Smooth muscle cell (in vitro differentiated cells): ENCODE measurements around the gene SMOC2. TPM values are rescaled to one million over a fixed set of nuclear protein-coding genes. Genes with fewer than 3 reads are reported as not detected.

Experiments
- DNase-seq: peaks from one replicate; lab custom pipeline; 2025; ENCODE audit not compliant: unreplicated experiment; lab: John Stamatoyannopoulos, UW
- H2AFZ ChIP-seq: fragments of 200-600 bp; sonication (generic); 2 replicates; pipeline ENCODE4 v1.6.0; 2016; ENCODE audit warnings: antibody characterized with exemption, low read depth, mild to moderate bottlenecking
- H3F3A ChIP-seq: fragments of 200-600 bp; sonication (generic); 2 replicates; pipeline ENCODE4 v1.6.0; 2017; ENCODE audit warnings: antibody characterized with exemption, low read depth
- H3K27ac ChIP-seq: fragments of 200-600 bp; sonication (generic); 2 replicates; pipeline ENCODE4 v1.5.1; 2016; ENCODE audit warnings: low read depth, mild to moderate bottlenecking
- H3K27me3 ChIP-seq: fragments of 200-600 bp; sonication (generic); 2 replicates; pipeline ENCODE4 v1.6.1; 2016; ENCODE audit warnings: low read depth, mild to moderate bottlenecking
- H3K36me3 ChIP-seq: fragments of 200-600 bp; sonication (generic); 2 replicates; pipeline ENCODE4 v1.5.1; 2016; ENCODE audit warnings: low read depth
- H3K4me1 ChIP-seq: fragments of 200-600 bp; sonication (generic); 2 replicates; pipeline ENCODE4 v1.5.1; 2016; ENCODE audit warnings: low read depth
- H3K4me2 ChIP-seq: fragments of 200-600 bp; sonication (generic); 2 replicates; pipeline ENCODE4 v1.6.0; 2016; ENCODE audit warnings: mild to moderate bottlenecking
- H3K4me3 ChIP-seq: fragments of 200-600 bp; sonication (generic); 2 replicates; pipeline ENCODE4 v1.5.1; 2016; ENCODE audit warnings: mild to moderate bottlenecking
- H3K79me2 ChIP-seq: fragments of 200-600 bp; sonication (generic); 2 replicates; pipeline ENCODE4 v1.6.0; 2016; ENCODE audit warnings: low read depth, mild to moderate bottlenecking
- H3K9ac ChIP-seq: fragments of 200-600 bp; sonication (generic); 2 replicates; pipeline ENCODE4 v1.6.0; 2016; ENCODE audit warnings: low read depth
- H3K9me3 ChIP-seq: fragments of 200-600 bp; sonication (generic); replicated peaks from 2 replicates; pipeline ENCODE4 v1.5.1; 2016; ENCODE audit warnings: low read depth
- H4K20me1 ChIP-seq: fragments of 200-600 bp; sonication (generic); 2 replicates; pipeline ENCODE4 v1.6.0; 2016; ENCODE audit warnings: low read depth
- CTCF ChIP-seq: fragments of 200-600 bp; sonication (generic); IDR thresholded peaks from 2 replicates; pipeline ENCODE4 v1.5.1; 2017; ENCODE audit warnings: borderline replicate concordance, mild to moderate bottlenecking, antibody characterized with exemption; ENCODE audit not compliant: insufficient read depth, poor library complexity, severe bottlenecking
- WGBS: methylation state at CpG from one replicate; pipeline ENCODE4 v1.1.7; 2016; ENCODE audit warnings: low lambda C conversion rate; 5-methylcytosine and 5-hydroxymethylcytosine counted together
- polyA plus RNA-seq: library from polyadenylated mRNA; unstranded; fragments of >200 nt; fragmentation: Nextera tagmentation; extraction: Ambion mirVana; gene quantifications from 2 replicates; pipeline ENCODE4 v1.2.1, GENCODE V29; 2016
- total RNA-seq: library from RNA; depleted of rRNA; stranded (reverse); fragments of >200 nt; gene quantifications from 2 replicates; pipeline ENCODE4 v1.2.3, GENCODE V29; 2014

Gene SMOC2
- total and polyA plus RNA-seq, 2 experiments from 2014 or later = 0.63 to 1.2 TPM

GRCh38 chr6:168518867-168519266 is 77.9 kb downstream of the SMOC2 start:
- H2AFZ ChIP-seq = no peak overlapping the region
- no peaks in the 10 kb centered on the region for H3K36me3 ChIP-seq
- H3K27ac ChIP-seq = no peak overlapping the region
- H3F3A ChIP-seq = no peaks in the 10 kb centered on the region
- H3K4me3 ChIP-seq = no peak overlapping the region
- 75% methylated on average over 21 of the region's 21 CpGs for WGBS
- no peak for DNase-seq
- H4K20me1 ChIP-seq = no peaks in the 10 kb centered on the region
- no peaks in the 10 kb centered on the region for H3K9me3 ChIP-seq
- no peaks in the 10 kb centered on the region for H3K4me1 ChIP-seq
- H3K27me3 ChIP-seq = peaks cover 6% of the 10 kb centered on the region
- TF ChIP-seq CTCF = no peak
- no peak overlapping the region for H3K4me2 ChIP-seq
- H3K9ac ChIP-seq = no peak overlapping the region
- no peaks in the 10 kb centered on the region for H3K79me2 ChIP-seq

GRCh38 chr6:168520233-168520632 is 79.2 kb downstream of the SMOC2 start:
- TF ChIP-seq CTCF = no peak
- Histone ChIP-seq H3F3A (no peaks in the 10 kb centered on the region), H3K9me3 (no peaks in the 10 kb centered on the region), H3K36me3 (no peaks in the 10 kb centered on the region), H3K9ac (no peak overlapping the region), H4K20me1 (no peaks in the 10 kb centered on the region), H3K27ac (no peak overlapping the region), H3K27me3 (peaks cover 6% of the 10 kb centered on the region), H3K4me1 (no peaks in the 10 kb centered on the region), H3K4me2 (no peak overlapping the region), H2AFZ (no peak overlapping the region), H3K79me2 (no peaks in the 10 kb centered on the region), H3K4me3 (no peak overlapping the region)
- WGBS = 93% methylated on average over 10 of the region's 10 CpGs
- no peak for DNase-seq

GRCh38 chr6:168524571-168525001 is 83.6 kb downstream of the SMOC2 start:
- H3K4me2 ChIP-seq = no peak overlapping the region
- no peaks in the 10 kb centered on the region for H3K79me2 ChIP-seq
- no peaks in the 10 kb centered on the region for H4K20me1 ChIP-seq
- H3K4me3 ChIP-seq = no peak overlapping the region
- no peak overlapping the region for H3K9ac ChIP-seq
- peaks cover 6% of the 10 kb centered on the region for H3K27me3 ChIP-seq
- WGBS = 73% methylated on average over 13 of the region's 13 CpGs
- H3K27ac ChIP-seq = no peak overlapping the region
- H3K36me3 ChIP-seq = no peaks in the 10 kb centered on the region
- DNase-seq = no peak
- no peak for TF ChIP-seq CTCF
- no peak overlapping the region for H2AFZ ChIP-seq
- no peaks in the 10 kb centered on the region for H3K9me3 ChIP-seq
- H3K4me1 ChIP-seq = no peaks in the 10 kb centered on the region
- no peaks in the 10 kb centered on the region for H3F3A ChIP-seq

GRCh38 chr6:168525114-168525513 is 84.1 kb downstream of the SMOC2 start:
- no peak overlapping the region for H3K9ac ChIP-seq
- no peak overlapping the region for H3K4me2 ChIP-seq
- peaks cover 9% of the 10 kb centered on the region for H3K27me3 ChIP-seq
- H3K4me3 ChIP-seq = no peak overlapping the region
- H4K20me1 ChIP-seq = no peaks in the 10 kb centered on the region
- H2AFZ ChIP-seq = no peak overlapping the region
- H3K27ac ChIP-seq = no peak overlapping the region
- no peaks in the 10 kb centered on the region for H3K36me3 ChIP-seq
- no peaks in the 10 kb centered on the region for H3K9me3 ChIP-seq
- no peak for DNase-seq
- no peaks in the 10 kb centered on the region for H3K79me2 ChIP-seq
- TF ChIP-seq CTCF = no peak
- WGBS = 90% methylated on average over 8 of the region's 8 CpGs
- no peaks in the 10 kb centered on the region for H3K4me1 ChIP-seq
- no peaks in the 10 kb centered on the region for H3F3A ChIP-seq
